K562 (cell line): ENCODE measurements around the gene PPARGC1A. TPM values are rescaled to one million over a fixed set of nuclear protein-coding genes. Genes with fewer than 3 reads are reported as not detected.

ENCODE experiments used
- KHSRP ChIP-seq: fragments of 450-650 bp; IDR thresholded peaks from 2 replicates; pipeline ENCODE4 v1.6.1; 2017
- SAP30 ChIP-seq: fragments of 200-600 bp; sonication (generic); IDR thresholded peaks from 2 replicates; pipeline ENCODE4 v1.6.1; 2012; ENCODE audit warnings: borderline replicate concordance, low read depth, mild to moderate bottlenecking, moderate library complexity, low read length, control low read depth, inconsistent platforms; ENCODE audit not compliant: insufficient read depth, poor library complexity, severe bottlenecking
- ZNF12 ChIP-seq: sonication (generic); formaldehyde crosslinking; IDR thresholded peaks from 2 replicates; pipeline ENCODE4 v1.4.0; 2020; ENCODE audit warnings: mild to moderate bottlenecking, missing genetic modification reagents
- ZNF785 ChIP-seq: fragments of 250-450 bp; sonication (Bioruptor Pico); IDR thresholded peaks from 2 replicates; pipeline ENCODE4 v1.4.0; 2020; ENCODE audit warnings: mild to moderate bottlenecking
- polyA plus RNA-seq, 8 experiments: library from polyadenylated mRNA; depleted of rRNA in 4 of 8; stranded (reverse) in 5 of 8; unstranded in 3 of 8; fragments of >200 nt; fragmentation: Nextera tagmentation in 2 of 8; fragmentation: Illumina TruSeq in 1 of 8; extraction: Ambion mirVana in 2 of 8; extraction: Trizol in 1 of 8; gene quantifications; 2 replicates each; pipeline versions ENCODE4 v1.2.1 to v1.2.3, GENCODE V29; 2011 to 2014; ENCODE audit warnings: inconsistent platforms in 1 of 8, missing spikeins in 1 of 8
- total RNA-seq, 7 experiments: library from RNA; depleted of rRNA in 6 of 7; stranded (reverse); fragments of >200 nt in 6 of 7; fragmentation: Illumina TruSeq in 2 of 7; extraction: Trizol in 2 of 7; gene quantifications; 2 replicates each; pipeline versions ENCODE4 v1.2.1 to v1.2.3, GENCODE V29; 2011 to 2021; ENCODE audit warnings: low replicate concordance in 1 of 7
- TF ChIP-seq, protein P1 (sequence below), 2 experiments: fragments of 450-650 bp in 1 of 2; sonication (generic) in 1 of 2; formaldehyde crosslinking in 1 of 2; IDR thresholded peaks; 2 replicates each; pipeline versions ENCODE4 v1.7.1 to v1.9.0; 2016 to 2022; ENCODE audit warnings: inconsistent platforms in 1 of 2, mild to moderate bottlenecking in 1 of 2, missing genetic modification reagents in 1 of 2

The PPARGC1A gene
- total and polyA plus RNA-seq, 9 of the 15 experiments (the other 6 are each of a cell fraction or from before 2014, with no cell fraction given), result 0.02 TPM; not detected in 8

DNA sequence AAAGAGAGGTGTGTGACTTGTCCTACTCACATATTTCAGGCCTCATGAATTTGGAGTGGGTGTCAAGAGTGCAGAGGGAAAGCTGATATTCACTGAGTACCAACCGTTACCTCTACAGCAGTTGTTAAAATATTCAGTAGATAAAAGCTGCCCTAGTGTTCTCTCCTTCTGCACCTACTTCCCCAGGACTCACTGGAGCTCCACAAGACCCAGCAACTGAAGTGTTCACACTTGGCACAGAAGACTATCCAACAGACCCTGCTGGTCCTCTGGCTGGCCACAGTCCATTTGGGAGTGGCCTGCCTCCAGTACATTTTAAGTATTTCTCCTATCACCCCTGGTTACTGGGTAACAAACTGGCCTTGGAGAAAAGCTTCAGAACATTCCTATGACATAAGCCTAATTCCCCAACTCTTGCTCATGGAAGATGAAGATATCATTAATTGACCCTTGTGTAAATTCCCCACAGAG, 70.8 kb downstream of the PPARGC1A start (continued):
- TF ChIP-seq, protein P1, sequence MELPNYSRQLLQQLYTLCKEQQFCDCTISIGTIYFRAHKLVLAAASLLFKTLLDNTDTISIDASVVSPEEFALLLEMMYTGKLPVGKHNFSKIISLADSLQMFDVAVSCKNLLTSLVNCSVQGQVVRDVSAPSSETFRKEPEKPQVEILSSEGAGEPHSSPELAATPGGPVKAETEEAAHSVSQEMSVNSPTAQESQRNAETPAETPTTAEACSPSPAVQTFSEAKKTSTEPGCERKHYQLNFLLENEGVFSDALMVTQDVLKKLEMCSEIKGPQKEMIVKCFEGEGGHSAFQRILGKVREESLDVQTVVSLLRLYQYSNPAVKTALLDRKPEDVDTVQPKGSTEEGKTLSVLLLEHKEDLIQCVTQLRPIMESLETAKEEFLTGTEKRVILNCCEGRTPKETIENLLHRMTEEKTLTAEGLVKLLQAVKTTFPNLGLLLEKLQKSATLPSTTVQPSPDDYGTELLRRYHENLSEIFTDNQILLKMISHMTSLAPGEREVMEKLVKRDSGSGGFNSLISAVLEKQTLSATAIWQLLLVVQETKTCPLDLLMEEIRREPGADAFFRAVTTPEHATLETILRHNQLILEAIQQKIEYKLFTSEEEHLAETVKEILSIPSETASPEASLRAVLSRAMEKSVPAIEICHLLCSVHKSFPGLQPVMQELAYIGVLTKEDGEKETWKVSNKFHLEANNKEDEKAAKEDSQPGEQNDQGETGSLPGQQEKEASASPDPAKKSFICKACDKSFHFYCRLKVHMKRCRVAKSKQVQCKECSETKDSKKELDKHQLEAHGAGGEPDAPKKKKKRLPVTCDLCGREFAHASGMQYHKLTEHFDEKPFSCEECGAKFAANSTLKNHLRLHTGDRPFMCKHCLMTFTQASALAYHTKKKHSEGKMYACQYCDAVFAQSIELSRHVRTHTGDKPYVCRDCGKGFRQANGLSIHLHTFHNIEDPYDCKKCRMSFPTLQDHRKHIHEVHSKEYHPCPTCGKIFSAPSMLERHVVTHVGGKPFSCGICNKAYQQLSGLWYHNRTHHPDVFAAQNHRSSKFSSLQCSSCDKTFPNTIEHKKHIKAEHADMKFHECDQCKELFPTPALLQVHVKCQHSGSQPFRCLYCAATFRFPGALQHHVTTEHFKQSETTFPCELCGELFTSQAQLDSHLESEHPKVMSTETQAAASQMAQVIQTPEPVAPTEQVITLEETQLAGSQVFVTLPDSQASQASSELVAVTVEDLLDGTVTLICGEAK (IDR thresholded peaks at IDR 0.05), result no peak
- TF ChIP-seq, protein P1 (CRISPR knock-in tag; IDR thresholded peaks at IDR 0.05), result no peak
- TF ChIP-seq KHSRP (no peak), SAP30 (no peak), ZNF785 (CRISPR knock-in tag) (no peak), ZNF12 (CRISPR knock-in tag) (no peak)
